ENCODE measurements around the gene SH3RF3. TPM values are rescaled to one million over a fixed set of nuclear protein-coding genes. Genes with fewer than 3 reads are reported as not detected.

The SH3RF3 gene
- total RNA-seq, 6 donors from 2014 or later, result 4.1 to 21.0 (median 8.0) TPM

DNA sequence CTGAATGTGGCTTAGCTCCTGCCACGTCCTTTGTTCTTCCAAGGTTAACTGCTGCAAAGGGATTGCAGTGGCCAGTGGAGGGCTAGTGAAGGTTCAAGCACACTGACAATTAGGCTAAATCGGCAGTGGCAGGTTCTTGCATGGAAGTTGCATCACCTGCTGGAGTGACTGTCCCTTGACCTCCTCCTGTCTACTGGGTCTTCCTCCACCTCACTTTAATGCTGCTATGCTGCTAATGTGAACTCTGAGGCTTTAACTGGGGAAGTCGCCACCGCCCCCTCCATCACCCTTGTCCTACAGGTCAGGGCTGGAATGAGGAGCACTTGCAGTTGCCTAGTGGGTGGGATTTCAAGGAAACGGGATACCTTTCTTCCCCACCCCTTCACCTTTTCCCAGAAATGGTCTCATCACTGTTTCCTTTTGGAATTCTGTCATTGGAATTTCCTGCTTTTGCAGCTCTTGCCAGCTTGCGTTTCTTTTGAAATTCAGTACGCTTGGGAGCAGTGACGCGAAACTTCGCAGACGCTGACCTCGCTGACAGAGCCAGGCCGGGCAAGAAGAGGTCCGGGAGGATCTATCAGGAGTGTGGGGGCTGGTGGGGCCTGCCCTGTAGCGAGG lies 150.3 kb downstream of the SH3RF3 start:
- Histone ChIP-seq H3K4me1 (peaks cover 14 to 33% (median 23%) of the 10 kb centered on the region in 4 donors), H3K27ac (peak overlapping the region in 1 of 4 donors; percentile 34), H3K4me3 (no peak overlapping the region), H3K36me3 (no peaks in the 10 kb centered on the region), H3K27me3 (no peaks in the 10 kb centered on the region), H3K9me3 (no peaks in the 10 kb centered on the region)
- WGBS, 2 donors, result 69 to 72% methylated on average over 14 to 15 of the region's 15 CpGs
- DNase-seq (no peak), ATAC-seq (ENCODE audit: low FRiP score in 2 of 2) (no peak)
- peak in 1 of 2 donors; percentile 75 for TF ChIP-seq POLR2AphosphoS5 (IDR thresholded peaks at IDR 0.05)
- no peak for TF ChIP-seq POLR2A (IDR thresholded peaks at IDR 0.05)
- peak in 2 of 4 donors; percentile 80 to 86 for TF ChIP-seq EP300 (IDR thresholded peaks at IDR 0.05)
- TF ChIP-seq, protein P1, sequence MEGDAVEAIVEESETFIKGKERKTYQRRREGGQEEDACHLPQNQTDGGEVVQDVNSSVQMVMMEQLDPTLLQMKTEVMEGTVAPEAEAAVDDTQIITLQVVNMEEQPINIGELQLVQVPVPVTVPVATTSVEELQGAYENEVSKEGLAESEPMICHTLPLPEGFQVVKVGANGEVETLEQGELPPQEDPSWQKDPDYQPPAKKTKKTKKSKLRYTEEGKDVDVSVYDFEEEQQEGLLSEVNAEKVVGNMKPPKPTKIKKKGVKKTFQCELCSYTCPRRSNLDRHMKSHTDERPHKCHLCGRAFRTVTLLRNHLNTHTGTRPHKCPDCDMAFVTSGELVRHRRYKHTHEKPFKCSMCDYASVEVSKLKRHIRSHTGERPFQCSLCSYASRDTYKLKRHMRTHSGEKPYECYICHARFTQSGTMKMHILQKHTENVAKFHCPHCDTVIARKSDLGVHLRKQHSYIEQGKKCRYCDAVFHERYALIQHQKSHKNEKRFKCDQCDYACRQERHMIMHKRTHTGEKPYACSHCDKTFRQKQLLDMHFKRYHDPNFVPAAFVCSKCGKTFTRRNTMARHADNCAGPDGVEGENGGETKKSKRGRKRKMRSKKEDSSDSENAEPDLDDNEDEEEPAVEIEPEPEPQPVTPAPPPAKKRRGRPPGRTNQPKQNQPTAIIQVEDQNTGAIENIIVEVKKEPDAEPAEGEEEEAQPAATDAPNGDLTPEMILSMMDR (IDR thresholded peaks at IDR 0.05), result no peak

DNA sequence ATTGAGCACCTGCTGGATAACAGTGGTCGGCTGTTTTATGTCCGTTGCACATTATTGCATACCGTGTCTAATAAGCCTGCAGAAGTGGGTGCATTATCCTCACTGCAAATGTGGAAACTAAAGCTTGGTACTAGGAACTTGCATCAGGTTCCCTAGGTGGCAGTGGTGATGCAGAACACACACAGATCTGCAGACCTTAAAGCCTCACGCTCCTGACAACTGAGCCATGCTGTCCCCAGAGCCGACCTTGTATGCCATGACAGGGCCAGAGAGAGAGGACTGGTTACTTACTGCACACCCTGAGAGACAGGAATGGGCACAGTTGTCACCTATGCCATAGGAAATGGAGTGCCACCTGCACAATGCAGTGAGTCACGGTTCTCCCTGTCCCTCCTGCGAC lies 151.8 kb downstream of the SH3RF3 start:
- H3K4me3 ChIP-seq, result no peak overlapping the region
- ATAC-seq (ENCODE audit: low FRiP score in 2 of 2) (no peak), DNase-seq (no peak)
- WGBS, 2 donors, result 84 to 93% methylated on average over 3 to 7 of the region's 7 CpGs
- TF ChIP-seq POLR2AphosphoS5 (IDR thresholded peaks at IDR 0.05) (no peak), POLR2A (IDR thresholded peaks at IDR 0.05) (no peak), EP300 (IDR thresholded peaks at IDR 0.05) (no peak)
- TF ChIP-seq, protein P1 (IDR thresholded peaks at IDR 0.05), result no peak
- peaks cover 26 to 44% (median 32%) of the 10 kb centered on the region in 4 donors for H3K4me1 ChIP-seq
- no peaks in the 10 kb centered on the region for H3K9me3 ChIP-seq
- no peak overlapping the region for H3K27ac ChIP-seq
- H3K36me3 ChIP-seq, result no peaks in the 10 kb centered on the region
- no peaks in the 10 kb centered on the region for H3K27me3 ChIP-seq

DNA sequence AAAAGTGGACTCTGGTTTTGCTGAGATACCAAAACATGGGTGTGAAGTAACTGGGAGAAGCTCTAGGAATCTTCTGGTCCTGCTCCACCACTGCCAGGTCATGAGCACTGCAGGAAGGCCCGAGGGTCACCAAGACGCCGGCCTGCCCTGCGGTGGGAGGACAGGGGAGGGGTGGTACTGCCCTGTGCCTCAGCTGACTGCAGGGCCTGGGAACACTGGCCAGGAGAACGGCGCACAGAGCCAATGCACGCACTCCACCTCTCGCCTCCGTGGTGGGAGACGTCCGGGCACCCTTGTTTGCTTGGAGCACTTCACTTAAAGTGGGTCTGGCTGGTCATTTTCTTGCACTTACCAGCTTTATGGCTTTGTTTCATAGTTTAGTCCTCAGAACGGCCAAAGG lies 153.4 kb downstream of the SH3RF3 start:
- no peaks in the 10 kb centered on the region for H3K9me3 ChIP-seq
- WGBS, 2 donors, result 72 to 81% methylated on average over 11 to 12 of the region's 12 CpGs
- DNase-seq (no peak), ATAC-seq (ENCODE audit: low FRiP score in 2 of 2) (no peak)
- H3K27me3 ChIP-seq, result no peaks in the 10 kb centered on the region
- H3K27ac ChIP-seq, result no peak overlapping the region
- TF ChIP-seq POLR2A (IDR thresholded peaks at IDR 0.05) (no peak), POLR2AphosphoS5 (IDR thresholded peaks at IDR 0.05) (no peak), EP300 (IDR thresholded peaks at IDR 0.05) (no peak)
- TF ChIP-seq, protein P1 (IDR thresholded peaks at IDR 0.05), result no peak
- H3K36me3 ChIP-seq, result no peaks in the 10 kb centered on the region
- peaks cover 22 to 44% (median 33%) of the 10 kb centered on the region in 4 donors for H3K4me1 ChIP-seq
- H3K4me3 ChIP-seq, result no peak overlapping the region

DNA sequence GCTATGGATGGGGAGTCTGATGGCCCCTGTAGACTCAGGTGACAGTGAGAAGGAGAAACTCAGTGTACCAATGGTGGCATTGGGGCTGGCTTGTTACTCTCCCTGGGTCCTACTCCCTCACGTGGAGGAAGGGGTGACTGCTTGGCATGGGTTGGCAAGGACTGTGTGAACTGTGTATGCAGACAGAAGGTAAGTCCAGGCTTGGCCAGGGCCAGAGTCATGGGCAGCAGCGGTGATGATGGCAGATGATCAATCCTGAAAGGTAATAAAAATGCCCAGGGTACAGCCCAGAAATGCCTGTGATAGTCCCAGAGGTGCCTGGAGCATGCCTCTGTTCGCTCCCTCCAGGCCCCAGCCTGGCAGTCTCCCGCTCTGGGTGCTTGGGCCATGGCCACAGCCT lies 153.9 kb downstream of the SH3RF3 start:
- Histone ChIP-seq H3K4me3 (no peak overlapping the region), H3K36me3 (no peaks in the 10 kb centered on the region), H3K27ac (no peak overlapping the region), H3K9me3 (no peaks in the 10 kb centered on the region), H3K27me3 (no peaks in the 10 kb centered on the region), H3K4me1 (peaks cover 22 to 44% (median 33%) of the 10 kb centered on the region in 4 donors)
- DNase-seq (no peak), ATAC-seq (ENCODE audit: low FRiP score in 2 of 2) (no peak)
- 93 to 95% methylated on average over 3 to 4 of the region's 4 CpGs for WGBS, 2 donors
- TF ChIP-seq EP300 (IDR thresholded peaks at IDR 0.05), result no peak
- no peak for TF ChIP-seq POLR2A (IDR thresholded peaks at IDR 0.05)
- no peak for TF ChIP-seq POLR2AphosphoS5 (IDR thresholded peaks at IDR 0.05)
- TF ChIP-seq, protein P1 (IDR thresholded peaks at IDR 0.05), result no peak

DNA sequence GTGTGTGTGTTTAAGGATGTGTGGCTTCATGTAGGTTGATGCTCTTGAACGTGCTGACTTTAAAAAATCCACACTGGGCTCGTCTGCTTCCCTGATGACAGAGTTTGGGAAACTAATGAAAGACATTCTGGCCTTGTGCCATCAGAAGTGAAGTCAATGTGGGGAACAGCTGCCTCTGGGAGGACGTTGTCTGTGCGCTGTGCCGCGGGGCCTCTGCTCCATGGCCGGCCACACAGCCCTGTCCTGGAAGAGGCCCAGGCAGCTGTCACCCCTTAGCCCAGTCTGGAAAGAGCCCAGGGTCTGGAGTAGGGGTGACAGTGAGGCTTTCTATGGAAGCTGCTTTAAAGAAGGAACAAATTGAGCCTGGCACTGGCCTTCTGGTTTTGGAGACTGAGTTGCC lies 155.8 kb downstream of the SH3RF3 start:
- ATAC-seq (ENCODE audit: low FRiP score in 2 of 2), result peak; percentile 47 to 70
- H3K36me3 ChIP-seq, result no peaks in the 10 kb centered on the region
- H3K4me3 ChIP-seq, result no peak overlapping the region
- H3K4me1 ChIP-seq, result peaks cover 21 to 35% (median 27%) of the 10 kb centered on the region in 4 donors
- WGBS, 2 donors, result 35 to 65% methylated on average over 2 to 7 of the region's 7 CpGs
- DNase-seq, result no peak
- H3K27ac ChIP-seq, result no peak overlapping the region
- H3K9me3 ChIP-seq, result no peaks in the 10 kb centered on the region
- TF ChIP-seq POLR2AphosphoS5 (IDR thresholded peaks at IDR 0.05) (peak in 1 of 2 donors; percentile 35), POLR2A (IDR thresholded peaks at IDR 0.05) (no peak), EP300 (IDR thresholded peaks at IDR 0.05) (no peak)
- no peaks in the 10 kb centered on the region for H3K27me3 ChIP-seq

Data from upper lobe of left lung (tissue), 6 donors.